K562 (cell line): ENCODE results near the gene TMEM204. TPM values are rescaled to one million over a fixed set of nuclear protein-coding genes. Genes with fewer than 3 reads are reported as not detected.

Source experiments
- ATAC-seq: fragments of 200-7000 bp; cut with Tn5 transposase; 3 replicates; pipeline ENCODE4 v1.9.1; 2020; ENCODE audit warnings: moderate library complexity
- BruUV-seq: library from RNA; stranded (reverse); fragments of 400-500 nt; replicated peaks from 2 replicates; lab custom pipeline; 2021; lab: Mats Ljungman, UMichigan
- CTCF ChIA-PET: fragments of 300-600 bp; formaldehyde crosslinking; extraction: SDS; loops from one replicate; lab custom pipeline; 2021; ENCODE audit warnings: low intra/inter-chr PET ratio; lab: Yijun Ruan, JAX
- POLR2A ChIA-PET: fragments of 300-600, 350-650 bp; sonication (Branson Sonifier 250); formaldehyde crosslinking; extraction: SDS; loops from one replicate; lab custom pipeline; 2021; ENCODE audit warnings: antibody characterized with exemption, inconsistent platforms; lab: Yijun Ruan, JAX
- DNase-seq, 4 experiments: peaks; one replicate each; pipeline versions ENCODE4 v3.0.0 to v3.0.0-alpha.2; 2011 to 2018; ENCODE audit warnings: low spot score in 3 of 4, mixed read lengths in 3 of 4; ENCODE audit errors: extremely low read depth in 1 of 4
- FAIRE-seq: peaks from 2 replicates; lab custom pipeline; 2011; peaks lifted over from hg19 to GRCh38; lab: Jason Lieb, UNC
- H2AFZ ChIP-seq: 2 replicates; pipeline ENCODE4 v1.6.0; 2011; ENCODE audit warnings: low read depth, low read length, control low read depth, inconsistent platforms
- H3K27ac ChIP-seq: fragments of 200-600 bp; 3 replicates; pipeline ENCODE4 v1.8.0; 2011; ENCODE audit warnings: low read depth, mild to moderate bottlenecking, control low read depth, inconsistent platforms, low read length, moderate library complexity, mixed read lengths; ENCODE audit errors: extremely low read depth
- H3K27me3 ChIP-seq, 2 experiments: fragments of 300-600 bp in 1 of 2; 2 replicates in 1 of 2; 3 replicates in 1 of 2; pipeline versions ENCODE4 v1.6.0 to v1.8.0; 2011; ENCODE audit warnings: inconsistent platforms in 2 of 2, low read length in 2 of 2, mild to moderate bottlenecking in 1 of 2, mixed read lengths in 1 of 2, moderate library complexity in 1 of 2; ENCODE audit not compliant: control insufficient read depth in 2 of 2, insufficient read depth in 2 of 2
- H3K36me3 ChIP-seq: fragments of 300-600 bp; 3 replicates; pipeline ENCODE4 v1.8.0; 2011; ENCODE audit warnings: mild to moderate bottlenecking, low read length, inconsistent platforms; ENCODE audit not compliant: control insufficient read depth, insufficient read depth
- H3K4me1 ChIP-seq, 2 experiments: fragments of 200-600 bp in 1 of 2; replicated peaks in 1 of 2; 2 replicates in 1 of 2; 3 replicates in 1 of 2; pipeline versions ENCODE4 v1.5.1 to v1.8.0; 2011; ENCODE audit warnings: inconsistent platforms in 2 of 2, low read length in 2 of 2, mild to moderate bottlenecking in 1 of 2, mixed read lengths in 1 of 2, moderate library complexity in 1 of 2; ENCODE audit not compliant: control insufficient read depth in 2 of 2, insufficient read depth in 2 of 2
- H3K4me2 ChIP-seq: 2 replicates; pipeline ENCODE4 v1.6.1; 2011; ENCODE audit warnings: low read length, control low read depth, inconsistent platforms, mixed read lengths; ENCODE audit not compliant: insufficient read depth
- H3K4me3 ChIP-seq: fragments of 200-600 bp; sonication (generic), shearing (Covaris generic); 2 replicates; pipeline ENCODE4 v1.5.1; 2016; ENCODE audit warnings: control low read depth, inconsistent platforms
- H3K79me2 ChIP-seq: fragments of 200-600 bp; 3 replicates; pipeline ENCODE4 v1.8.0; 2011; ENCODE audit warnings: low read length, inconsistent platforms; ENCODE audit not compliant: control insufficient read depth, insufficient read depth
- H3K9ac ChIP-seq, 2 experiments: 2 replicates each; pipeline versions ENCODE4 v1.6.0 to v1.6.1; 2011; ENCODE audit warnings: low read depth in 2 of 2, low read length in 2 of 2, control low read depth in 1 of 2, inconsistent platforms in 1 of 2, mild to moderate bottlenecking in 1 of 2, mixed read lengths in 1 of 2; ENCODE audit not compliant: insufficient read depth in 1 of 2
- H3K9me1 ChIP-seq: one replicate; pipeline ENCODE4 v1.6.0; 2011; ENCODE audit warnings: inconsistent platforms, mild to moderate bottlenecking, low read length, moderate library complexity; ENCODE audit not compliant: control insufficient read depth, insufficient read depth
- H3K9me3 ChIP-seq: replicated peaks from 2 replicates; pipeline ENCODE4 v1.5.1; 2011; ENCODE audit warnings: low read depth, low read length, inconsistent platforms; ENCODE audit not compliant: control insufficient read depth, insufficient read depth
- H4K20me1 ChIP-seq: replicated peaks from 2 replicates; pipeline ENCODE4 v1.6.1; 2011; ENCODE audit warnings: low read length, inconsistent platforms, mixed read lengths; ENCODE audit not compliant: control insufficient read depth, insufficient read depth
- DNMT1 ChIP-seq: fragments of 450-650 bp; IDR thresholded peaks from 2 replicates; pipeline ENCODE4 v1.6.1; 2016; ENCODE audit warnings: antibody characterized with exemption, mild to moderate bottlenecking
- HDAC6 ChIP-seq: IDR thresholded peaks from 2 replicates; pipeline ENCODE4 v1.6.1; 2012; ENCODE audit warnings: low read depth, mild to moderate bottlenecking, control low read depth, inconsistent platforms, low read length, moderate library complexity
- KLF6 ChIP-seq: fragments of 250-450 bp; sonication (Bioruptor Pico); IDR thresholded peaks from 2 replicates; pipeline ENCODE4 v1.4.0; 2020; ENCODE audit warnings: mild to moderate bottlenecking, moderate library complexity, borderline replicate concordance
- MEF2A ChIP-seq: IDR thresholded peaks from 2 replicates; pipeline ENCODE4 v1.6.1; 2011; ENCODE audit warnings: low read depth, mild to moderate bottlenecking, low read length, moderate library complexity; ENCODE audit not compliant: control insufficient read depth
- MTA1 ChIP-seq: fragments of 450-650 bp; IDR thresholded peaks from 2 replicates; pipeline ENCODE4 v1.6.1; 2017; ENCODE audit warnings: borderline replicate concordance
- NFE2 ChIP-seq: IDR thresholded peaks from 2 replicates; pipeline ENCODE4 v1.6.1; 2014; ENCODE audit warnings: antibody characterized with exemption, low read depth
- NFRKB ChIP-seq: fragments of 450-650 bp; IDR thresholded peaks from 2 replicates; pipeline ENCODE4 v1.6.1; 2016; ENCODE audit warnings: low read depth
- NR1H2 ChIP-seq: sonication (generic); formaldehyde crosslinking; IDR thresholded peaks from 2 replicates; pipeline ENCODE4 v1.4.0; 2020; ENCODE audit warnings: mild to moderate bottlenecking, missing genetic modification reagents
- RFX7 ChIP-seq: fragments of 250-450 bp; sonication (Bioruptor Pico); IDR thresholded peaks from 2 replicates; pipeline ENCODE4 v1.5.1; 2021; ENCODE audit warnings: mild to moderate bottlenecking
- TEAD2 ChIP-seq: fragments of 450-650 bp; IDR thresholded peaks from 2 replicates; pipeline ENCODE4 v1.6.1; 2016; ENCODE audit warnings: missing genetic modification characterization, control low read depth, missing compliant biosample characterization
- ZNF121 ChIP-seq: sonication (generic); formaldehyde crosslinking; conservative IDR thresholded peaks from 2 replicates; pipeline ENCODE4 v1.8.0; 2022; ENCODE audit warnings: missing genetic modification reagents
- ZNF316 ChIP-seq: fragments of 450-650 bp; IDR thresholded peaks from 2 replicates; pipeline ENCODE4 v1.6.1; 2016
- ZZZ3 ChIP-seq: fragments of 450-650 bp; IDR thresholded peaks from 2 replicates; pipeline ENCODE4 v1.6.1; 2016; ENCODE audit warnings: antibody characterized with exemption, mild to moderate bottlenecking, moderate library complexity
- WGBS: fragments of 100-300 bp; shearing (Covaris generic); methylation state at CpG from one replicate; pipeline ENCODE4 v1.1.6; 2016; ENCODE audit warnings: low coverage, mixed read lengths; ENCODE audit not compliant: insufficient coverage; ENCODE audit errors: missing lambda C conversion rate; 5-methylcytosine and 5-hydroxymethylcytosine counted together
- in situ Hi-C: fragments of 300-500 bp; cut with MboI; formaldehyde crosslinking; loops from 4 replicates; pipeline ENCODE4 v1.15.0; 2018; ENCODE audit warnings: inconsistent platforms, mixed read lengths
- intact Hi-C: fragments of 100-400 bp; cut with micrococcal nuclease; formaldehyde crosslinking; loops from 2 replicates; pipeline ENCODE4 v1.14.2; 2022
- polyA plus RNA-seq, 8 experiments: library from polyadenylated mRNA; depleted of rRNA in 4 of 8; stranded (reverse) in 5 of 8; unstranded in 3 of 8; fragments of >200 nt; fragmentation: Nextera tagmentation in 2 of 8; fragmentation: Illumina TruSeq in 1 of 8; extraction: Ambion mirVana in 2 of 8; extraction: Trizol in 1 of 8; gene quantifications; 2 replicates each; pipeline versions ENCODE4 v1.2.1 to v1.2.3, GENCODE V29; 2011 to 2014; ENCODE audit warnings: inconsistent platforms in 1 of 8, missing spikeins in 1 of 8
- total RNA-seq, 7 experiments: library from RNA; depleted of rRNA in 6 of 7; stranded (reverse); fragments of >200 nt in 6 of 7; fragmentation: Illumina TruSeq in 2 of 7; extraction: Trizol in 2 of 7; gene quantifications; 2 replicates each; pipeline versions ENCODE4 v1.2.1 to v1.2.3, GENCODE V29; 2011 to 2021; ENCODE audit warnings: low replicate concordance in 1 of 7
- TF ChIP-seq, protein P1 (sequence below): fragments of 250-450 bp; sonication (Bioruptor Pico); IDR thresholded peaks from 2 replicates; pipeline ENCODE4 v1.4.0; 2020
- TF ChIP-seq, protein P2 (sequence below): sonication (generic); formaldehyde crosslinking; IDR thresholded peaks from 2 replicates; pipeline ENCODE4 v1.8.0; 2023; ENCODE audit warnings: missing genetic modification reagents, mild to moderate bottlenecking, borderline replicate concordance
- TF ChIP-seq, protein P3 (sequence below): fragments of 450-650 bp; IDR thresholded peaks from 2 replicates; pipeline ENCODE4 v1.6.1; 2014; ENCODE audit warnings: low read depth, mild to moderate bottlenecking, moderate library complexity, borderline replicate concordance

TMEM204 gene
- total and polyA plus RNA-seq, 9 of the 15 experiments (the other 6 are each of a cell fraction or from before 2014, with no cell fraction given) = 0.04 to 0.18 TPM; not detected in 7

DNA sequence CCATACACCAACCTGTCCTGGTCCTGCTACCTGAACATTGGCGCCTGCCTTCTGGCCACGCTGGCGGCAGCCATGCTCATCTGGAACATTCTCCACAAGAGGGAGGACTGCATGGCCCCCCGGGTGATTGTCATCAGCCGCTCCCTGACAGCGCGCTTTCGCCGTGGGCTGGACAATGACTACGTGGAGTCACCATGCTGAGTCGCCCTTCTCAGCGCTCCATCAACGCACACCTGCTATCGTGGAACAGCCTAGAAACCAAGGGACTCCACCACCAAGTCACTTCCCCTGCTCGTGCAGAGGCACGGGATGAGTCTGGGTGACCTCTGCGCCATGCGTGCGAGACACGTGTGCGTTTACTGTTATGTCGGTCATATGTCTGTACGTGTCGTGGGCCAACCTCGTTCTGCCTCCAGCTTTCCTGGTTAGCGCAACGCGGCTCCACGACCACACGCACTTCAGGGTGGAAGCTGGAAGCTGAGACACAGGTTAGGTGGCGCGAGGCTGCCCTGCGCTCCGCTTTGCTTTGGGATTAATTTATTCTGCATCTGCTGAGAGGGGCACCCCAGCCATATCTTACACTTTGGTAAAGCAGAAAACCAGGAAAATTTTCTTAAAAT lies 21.5 kb downstream of the TMEM204 start:
- Histone ChIP-seq H3K27me3 (peaks cover 2 to 21% of the 10 kb centered on the region in 2 experiments; a peak in 3 of 5 replicates), H2AFZ (no peak overlapping the region), H3K79me2 (no peaks in the 10 kb centered on the region), H3K4me1 (peaks cover 0 to 25% of the 10 kb centered on the region in 2 experiments; a peak in 3 of 5 replicates), H3K4me2 (no peak overlapping the region), H3K36me3 (no peaks in the 10 kb centered on the region), H4K20me1 (no peaks in the 10 kb centered on the region), H3K4me3 (no peak overlapping the region)
- ATAC-seq (peak; percentile 69), DNase-seq (peak in 2 of 4 experiments; percentile 16 to 43)
- 61% methylated on average over 34 of the region's 34 CpGs for WGBS
- CTCF ChIA-PET = no interaction called here
- intact Hi-C loops = no loop called here
- TF ChIP-seq ZZZ3 (no peak), MEF2A (no peak), TEAD2 (tag) (no peak), ZNF121 (CRISPR knock-in tag) (no peak), NFRKB (no peak), MTA1 (no peak), KLF6 (CRISPR knock-in tag) (no peak), NR1H2 (CRISPR knock-in tag) (no peak), NFE2 (peak; percentile 35; the same call in 1 of the 2 replicates), HDAC6 (no peak), DNMT1 (no peak), ZNF316 (0 out of 2 replicates have a peak, but pooled peaks have one; percentile 11), RFX7 (no peak)
- TF ChIP-seq, protein P1, sequence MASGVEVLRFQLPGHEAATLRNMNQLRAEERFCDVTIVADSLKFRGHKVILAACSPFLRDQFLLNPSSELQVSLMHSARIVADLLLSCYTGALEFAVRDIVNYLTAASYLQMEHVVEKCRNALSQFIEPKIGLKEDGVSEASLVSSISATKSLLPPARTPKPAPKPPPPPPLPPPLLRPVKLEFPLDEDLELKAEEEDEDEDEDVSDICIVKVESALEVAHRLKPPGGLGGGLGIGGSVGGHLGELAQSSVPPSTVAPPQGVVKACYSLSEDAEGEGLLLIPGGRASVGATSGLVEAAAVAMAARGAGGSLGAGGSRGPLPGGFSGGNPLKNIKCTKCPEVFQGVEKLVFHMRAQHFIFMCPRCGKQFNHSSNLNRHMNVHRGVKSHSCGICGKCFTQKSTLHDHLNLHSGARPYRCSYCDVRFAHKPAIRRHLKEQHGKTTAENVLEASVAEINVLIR = no peak
- TF ChIP-seq, protein P2, sequence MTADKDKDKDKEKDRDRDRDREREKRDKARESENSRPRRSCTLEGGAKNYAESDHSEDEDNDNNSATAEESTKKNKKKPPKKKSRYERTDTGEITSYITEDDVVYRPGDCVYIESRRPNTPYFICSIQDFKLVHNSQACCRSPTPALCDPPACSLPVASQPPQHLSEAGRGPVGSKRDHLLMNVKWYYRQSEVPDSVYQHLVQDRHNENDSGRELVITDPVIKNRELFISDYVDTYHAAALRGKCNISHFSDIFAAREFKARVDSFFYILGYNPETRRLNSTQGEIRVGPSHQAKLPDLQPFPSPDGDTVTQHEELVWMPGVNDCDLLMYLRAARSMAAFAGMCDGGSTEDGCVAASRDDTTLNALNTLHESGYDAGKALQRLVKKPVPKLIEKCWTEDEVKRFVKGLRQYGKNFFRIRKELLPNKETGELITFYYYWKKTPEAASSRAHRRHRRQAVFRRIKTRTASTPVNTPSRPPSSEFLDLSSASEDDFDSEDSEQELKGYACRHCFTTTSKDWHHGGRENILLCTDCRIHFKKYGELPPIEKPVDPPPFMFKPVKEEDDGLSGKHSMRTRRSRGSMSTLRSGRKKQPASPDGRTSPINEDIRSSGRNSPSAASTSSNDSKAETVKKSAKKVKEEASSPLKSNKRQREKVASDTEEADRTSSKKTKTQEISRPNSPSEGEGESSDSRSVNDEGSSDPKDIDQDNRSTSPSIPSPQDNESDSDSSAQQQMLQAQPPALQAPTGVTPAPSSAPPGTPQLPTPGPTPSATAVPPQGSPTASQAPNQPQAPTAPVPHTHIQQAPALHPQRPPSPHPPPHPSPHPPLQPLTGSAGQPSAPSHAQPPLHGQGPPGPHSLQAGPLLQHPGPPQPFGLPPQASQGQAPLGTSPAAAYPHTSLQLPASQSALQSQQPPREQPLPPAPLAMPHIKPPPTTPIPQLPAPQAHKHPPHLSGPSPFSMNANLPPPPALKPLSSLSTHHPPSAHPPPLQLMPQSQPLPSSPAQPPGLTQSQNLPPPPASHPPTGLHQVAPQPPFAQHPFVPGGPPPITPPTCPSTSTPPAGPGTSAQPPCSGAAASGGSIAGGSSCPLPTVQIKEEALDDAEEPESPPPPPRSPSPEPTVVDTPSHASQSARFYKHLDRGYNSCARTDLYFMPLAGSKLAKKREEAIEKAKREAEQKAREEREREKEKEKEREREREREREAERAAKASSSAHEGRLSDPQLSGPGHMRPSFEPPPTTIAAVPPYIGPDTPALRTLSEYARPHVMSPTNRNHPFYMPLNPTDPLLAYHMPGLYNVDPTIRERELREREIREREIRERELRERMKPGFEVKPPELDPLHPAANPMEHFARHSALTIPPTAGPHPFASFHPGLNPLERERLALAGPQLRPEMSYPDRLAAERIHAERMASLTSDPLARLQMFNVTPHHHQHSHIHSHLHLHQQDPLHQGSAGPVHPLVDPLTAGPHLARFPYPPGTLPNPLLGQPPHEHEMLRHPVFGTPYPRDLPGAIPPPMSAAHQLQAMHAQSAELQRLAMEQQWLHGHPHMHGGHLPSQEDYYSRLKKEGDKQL (CRISPR knock-in tag) = no peak
- TF ChIP-seq, protein P3, sequence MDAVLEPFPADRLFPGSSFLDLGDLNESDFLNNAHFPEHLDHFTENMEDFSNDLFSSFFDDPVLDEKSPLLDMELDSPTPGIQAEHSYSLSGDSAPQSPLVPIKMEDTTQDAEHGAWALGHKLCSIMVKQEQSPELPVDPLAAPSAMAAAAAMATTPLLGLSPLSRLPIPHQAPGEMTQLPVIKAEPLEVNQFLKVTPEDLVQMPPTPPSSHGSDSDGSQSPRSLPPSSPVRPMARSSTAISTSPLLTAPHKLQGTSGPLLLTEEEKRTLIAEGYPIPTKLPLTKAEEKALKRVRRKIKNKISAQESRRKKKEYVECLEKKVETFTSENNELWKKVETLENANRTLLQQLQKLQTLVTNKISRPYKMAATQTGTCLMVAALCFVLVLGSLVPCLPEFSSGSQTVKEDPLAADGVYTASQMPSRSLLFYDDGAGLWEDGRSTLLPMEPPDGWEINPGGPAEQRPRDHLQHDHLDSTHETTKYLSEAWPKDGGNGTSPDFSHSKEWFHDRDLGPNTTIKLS = peak; percentile 50; the same call in 1 of the 2 replicates
- TF ChIP-seq, all 486 proteins: peak for 3
- Histone ChIP-seq H3K9me1 (no peaks in the 10 kb centered on the region), H3K9ac (peak overlapping the region in 1 of 2 experiments; percentile 55; a peak in 1 of 4 replicates), H3K27ac (no peak overlapping the region), H3K9me3 (no peaks in the 10 kb centered on the region)
- POLR2A ChIA-PET = no interaction called here
- no TSS peak for BruUV-seq
- FAIRE-seq = no peak
- in situ Hi-C loops = no loop called here
